ENCODE data around the gene COPG2. TPM values are rescaled to one million over a fixed set of nuclear protein-coding genes. Genes with fewer than 3 reads are reported as not detected.
"Not testable (repeated sequence)": the region's sequence is repeated elsewhere in the genome, so short reads cannot be mapped to it uniquely, and the experiment has no call there.

The COPG2 gene
- total and polyA plus RNA-seq, 2 of the 4 experiments (the other 2 are of a cell fraction) = 18.1 to 50.0 TPM

DNA sequence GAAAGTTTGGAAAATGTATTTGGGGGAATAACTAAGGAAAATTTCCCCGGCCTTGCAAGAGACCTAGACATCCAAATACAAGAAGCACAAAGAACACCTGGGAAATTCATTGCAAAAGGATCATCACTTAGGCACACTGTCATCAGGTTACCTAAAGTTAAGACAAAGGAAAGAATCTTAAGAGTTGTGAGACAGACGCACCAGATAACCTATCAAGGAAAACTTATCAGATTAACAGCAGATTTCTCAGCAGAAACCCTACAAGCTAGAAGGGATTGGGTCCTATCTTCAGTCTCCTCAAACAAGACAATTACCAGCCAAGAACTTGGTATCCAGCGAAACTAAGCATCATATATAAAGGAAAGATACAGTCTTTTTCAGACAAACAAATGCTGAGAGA lies 93.4 kb downstream of the COPG2 start:
- WGBS, 2 experiments (ENCODE audit: extremely low coverage in 2 of 2, insufficient read length in 1 of 2) = no CpG with 5 or more reads among the region's 3 CpGs

GRCh38 chr7:130570144-130570543 lies 98.4 kb downstream of the COPG2 start:
- in situ Hi-C loops (cut with MboI; ENCODE audit: low sequenced_read_pairs); CTCF ChIA-PET; H4K8ac ChIP-seq (ENCODE audit: low read depth in 2 of 2, low read length in 2 of 2): not testable (repeated sequence)

More for the DNA sequence above, 93.4 kb downstream of the COPG2 start:
- BruUV-seq (replicated peaks); H2BK120ac ChIP-seq (ENCODE audit: low read depth, low read length); H4K91ac ChIP-seq (ENCODE audit: insufficient read depth, low read depth, low read length); in situ Hi-C loops (cut with MboI; ENCODE audit: low sequenced_read_pairs); H3K56ac ChIP-seq (ENCODE audit: extremely low read depth, insufficient read depth, low read length); intact Hi-C loops (cut with micrococcal nuclease); ATAC-seq (ENCODE audit: low read depth); H3K9me3 ChIP-seq (ENCODE audit: control insufficient read depth, insufficient read depth, low read length); H3K27ac ChIP-seq (ENCODE audit: insufficient read depth, low read length); H3K36me3 ChIP-seq (ENCODE audit: control insufficient read depth, insufficient read depth, low read length); dilution Hi-C loops (cut with HindIII; ENCODE audit: low sequenced_read_pairs, unreplicated experiment); H3K18ac ChIP-seq (ENCODE audit: low read depth, low read length); H3K4ac ChIP-seq (ENCODE audit: low read depth, low read length); H4K8ac ChIP-seq (ENCODE audit: low read depth in 2 of 2, low read length in 2 of 2); H3K4me1 ChIP-seq (ENCODE audit: control insufficient read depth, insufficient read depth, low read length); H2BK20ac ChIP-seq (ENCODE audit: low read depth, low read length); H3K4me2 ChIP-seq (ENCODE audit: low read depth, low read length); H4K20me1 ChIP-seq (ENCODE audit: insufficient read depth, low read length); H3K14ac ChIP-seq (replicated peaks; ENCODE audit: low read depth, low read length); H3K9me1 ChIP-seq (ENCODE audit: insufficient read depth, low read length); H3K23ac ChIP-seq (ENCODE audit: low read depth, low read length); POLR2A ChIA-PET (ENCODE audit: unreplicated experiment); H2AFZ ChIP-seq (replicated peaks; ENCODE audit: low read length, poor library complexity); H3K79me1 ChIP-seq (ENCODE audit: low read depth in 1 of 2, low read length in 2 of 2); H2AK9ac ChIP-seq (replicated peaks; ENCODE audit: low read depth, low read length, poor library complexity); H3K4me3 ChIP-seq (ENCODE audit: insufficient read depth, low read depth, low read length); H2BK15ac ChIP-seq (ENCODE audit: low read depth, low read length); CTCF ChIA-PET; H3K27me3 ChIP-seq (ENCODE audit: control insufficient read depth, insufficient read depth, low read length); H2AK5ac ChIP-seq (ENCODE audit: low read depth, low read length); H4K5ac ChIP-seq (ENCODE audit: low read depth, low read length); H3K9ac ChIP-seq (ENCODE audit: low read depth, low read length); DNase-seq; H2BK5ac ChIP-seq (ENCODE audit: low read depth, low read length, poor library complexity, severe bottlenecking): not testable (repeated sequence)

More at GRCh38 chr7:130570144-130570543, 98.4 kb downstream of the COPG2 start:
- H2AK5ac ChIP-seq (ENCODE audit: low read depth, low read length); POLR2A ChIA-PET (ENCODE audit: unreplicated experiment); intact Hi-C loops (cut with micrococcal nuclease); dilution Hi-C loops (cut with HindIII; ENCODE audit: low sequenced_read_pairs, unreplicated experiment); H2BK120ac ChIP-seq (ENCODE audit: low read depth, low read length); H3K36me3 ChIP-seq (ENCODE audit: control insufficient read depth, insufficient read depth, low read length); H2BK20ac ChIP-seq (ENCODE audit: low read depth, low read length); H2BK5ac ChIP-seq (ENCODE audit: low read depth, low read length, poor library complexity, severe bottlenecking); H3K9me3 ChIP-seq (ENCODE audit: control insufficient read depth, insufficient read depth, low read length); H2BK15ac ChIP-seq (ENCODE audit: low read depth, low read length); H3K4ac ChIP-seq (ENCODE audit: low read depth, low read length); H3K79me1 ChIP-seq (ENCODE audit: low read depth in 1 of 2, low read length in 2 of 2); H3K14ac ChIP-seq (replicated peaks; ENCODE audit: low read depth, low read length); H3K27me3 ChIP-seq (ENCODE audit: control insufficient read depth, insufficient read depth, low read length); H3K9ac ChIP-seq (ENCODE audit: low read depth, low read length); BruUV-seq (replicated peaks); H3K4me2 ChIP-seq (ENCODE audit: low read depth, low read length); H3K4me3 ChIP-seq (ENCODE audit: insufficient read depth, low read depth, low read length); H2AK9ac ChIP-seq (replicated peaks; ENCODE audit: low read depth, low read length, poor library complexity); H3K56ac ChIP-seq (ENCODE audit: extremely low read depth, insufficient read depth, low read length); H3K18ac ChIP-seq (ENCODE audit: low read depth, low read length); H4K5ac ChIP-seq (ENCODE audit: low read depth, low read length); H3K27ac ChIP-seq (ENCODE audit: insufficient read depth, low read length); H3K4me1 ChIP-seq (ENCODE audit: control insufficient read depth, insufficient read depth, low read length); H3K23ac ChIP-seq (ENCODE audit: low read depth, low read length); ATAC-seq (ENCODE audit: low read depth); H4K20me1 ChIP-seq (ENCODE audit: insufficient read depth, low read length); H3K9me1 ChIP-seq (ENCODE audit: insufficient read depth, low read length); H4K91ac ChIP-seq (ENCODE audit: insufficient read depth, low read depth, low read length); H2AFZ ChIP-seq (replicated peaks; ENCODE audit: low read length, poor library complexity); DNase-seq: not testable (repeated sequence)
